GM12878 (cell line): ENCODE data around the gene SPRR5. TPM values are rescaled to one million over a fixed set of nuclear protein-coding genes. Genes with fewer than 3 reads are reported as not detected.

Experiments used
- ATAC-seq: fragments of 200-7000 bp; cut with Tn5 transposase; 3 replicates; pipeline ENCODE4 v1.9.1; 2020; ENCODE audit warnings: mild to moderate bottlenecking, moderate library complexity
- BruUV-seq: library from RNA; stranded (reverse); fragments of 400-500 nt; replicated peaks from 2 replicates; lab custom pipeline; 2021; lab: Mats Ljungman, UMichigan
- CTCF ChIA-PET: fragments of 300-600 bp; sonication (Branson Sonifier 250); formaldehyde crosslinking; extraction: SDS; loops from one replicate; lab custom pipeline; 2021; ENCODE audit warnings: inconsistent platforms; lab: Yijun Ruan, JAX
- POLR2A ChIA-PET: fragments of 350-600 bp; formaldehyde crosslinking; extraction: SDS; loops from one replicate; lab custom pipeline; 2021; ENCODE audit warnings: inconsistent platforms; lab: Charles Lee
- RAD21 ChIA-PET: fragments of 300-600 bp; sonication (Branson Sonifier 250); formaldehyde crosslinking; loops from one replicate; lab custom pipeline; 2023; ENCODE audit warnings: antibody characterized with exemption; ENCODE audit not compliant: unreplicated experiment; lab: Charles Lee
- SMC1A ChIA-PET: fragments of 300-600 bp; sonication (Branson Sonifier 250); formaldehyde crosslinking; loops from one replicate; lab custom pipeline; 2023; ENCODE audit not compliant: unreplicated experiment, uncharacterized antibody; lab: Charles Lee
- DNase-seq: peaks from one replicate; pipeline ENCODE4 v3.0.0-alpha.2; 2011; ENCODE audit warnings: low read depth, low spot score
- FAIRE-seq: peaks from 3 replicates; lab custom pipeline; 2011; peaks lifted over from hg19 to GRCh38; lab: Jason Lieb, UNC
- H2AFZ ChIP-seq: 2 replicates; pipeline ENCODE4 v1.6.0; 2011; ENCODE audit warnings: low read depth, low read length, control low read depth; ENCODE audit not compliant: control insufficient read depth
- H3K27ac ChIP-seq: 2 replicates; pipeline ENCODE4 v1.5.1; 2011; ENCODE audit warnings: control low read depth; ENCODE audit not compliant: control insufficient read depth, insufficient read depth
- H3K27me3 ChIP-seq, 2 experiments: replicated peaks in 1 of 2; 2 replicates each; pipeline versions ENCODE4 v1.6.0 to v1.6.1; 2011; ENCODE audit warnings: low read length in 1 of 2; ENCODE audit not compliant: control insufficient read depth in 2 of 2, insufficient read depth in 2 of 2
- H3K36me3 ChIP-seq, 2 experiments: 2 replicates each; pipeline ENCODE4 v1.5.1; 2011; ENCODE audit warnings: low read length in 1 of 2; ENCODE audit not compliant: control insufficient read depth in 2 of 2, insufficient read depth in 2 of 2
- H3K4me1 ChIP-seq: 2 replicates; pipeline ENCODE4 v1.6.1; 2011; ENCODE audit warnings: mild to moderate bottlenecking, low read length, moderate library complexity, mixed read lengths; ENCODE audit not compliant: control insufficient read depth, insufficient read depth
- H3K4me2 ChIP-seq: 2 replicates; pipeline ENCODE4 v1.6.0; 2011; ENCODE audit warnings: control low read depth; ENCODE audit not compliant: control insufficient read depth, insufficient read depth
- H3K4me3 ChIP-seq: fragments of 200-600 bp; sonication (generic); 2 replicates; pipeline ENCODE4 v1.5.1; 2016
- H3K79me2 ChIP-seq: 2 replicates; pipeline ENCODE4 v1.6.0; 2011; ENCODE audit warnings: low read length; ENCODE audit not compliant: control insufficient read depth, insufficient read depth
- H3K9ac ChIP-seq: 2 replicates; pipeline ENCODE4 v1.8.0; 2011; ENCODE audit warnings: low read length, control low read depth, mixed read lengths; ENCODE audit not compliant: control insufficient read depth, insufficient read depth
- H3K9me3 ChIP-seq: replicated peaks from 3 replicates; pipeline ENCODE4 v1.5.1; 2011; ENCODE audit warnings: mild to moderate bottlenecking, low read length; ENCODE audit not compliant: control insufficient read depth, insufficient read depth
- H4K20me1 ChIP-seq: 2 replicates; pipeline ENCODE4 v1.6.0; 2011; ENCODE audit not compliant: control insufficient read depth, insufficient read depth
- ASH2L ChIP-seq: fragments of 300-600, 200-600 bp; sonication (generic); IDR thresholded peaks from 2 replicates; pipeline ENCODE4 v1.6.1; 2017; ENCODE audit warnings: low read depth, mild to moderate bottlenecking, borderline replicate concordance
- BCLAF1 ChIP-seq: fragments of 450-650 bp; IDR thresholded peaks from 2 replicates; pipeline ENCODE4 v1.6.1; 2017; ENCODE audit warnings: antibody characterized with exemption, mild to moderate bottlenecking, moderate library complexity
- RELA ChIP-seq: fragments of 450-650 bp; IDR thresholded peaks from 2 replicates; pipeline ENCODE4 v1.8.0; 2014; ENCODE audit warnings: borderline replicate concordance; ENCODE audit not compliant: partially characterized antibody
- REST ChIP-seq: IDR thresholded peaks from 2 replicates; pipeline ENCODE4 v1.6.1; 2012; ENCODE audit warnings: mild to moderate bottlenecking, low read depth, low read length
- SMAD1 ChIP-seq: fragments of 450-650 bp; IDR thresholded peaks from 2 replicates; pipeline ENCODE4 v1.6.1; 2018; ENCODE audit warnings: mild to moderate bottlenecking, low read depth; ENCODE audit not compliant: partially characterized antibody
- USF1 ChIP-seq: IDR thresholded peaks from 2 replicates; pipeline ENCODE4 v1.6.1; 2011; ENCODE audit warnings: borderline replicate concordance, low read depth, mild to moderate bottlenecking, moderate library complexity, mixed read lengths, low read length; ENCODE audit not compliant: insufficient read depth; ENCODE audit errors: extremely low read length
- WGBS: methylation state at CpG from one replicate; pipeline ENCODE4 v1.1.6; 2016; ENCODE audit warnings: low lambda C conversion rate; ENCODE audit not compliant: insufficient replicate concordance, insufficient coverage; ENCODE audit errors: missing lambda C conversion rate; 5-methylcytosine and 5-hydroxymethylcytosine counted together
- in situ Hi-C: fragments of 300-500 bp; cut with MboI; formaldehyde crosslinking; loops from 9 replicates; pipeline ENCODE4 v1.14.3; 2018; ENCODE audit warnings: mixed read lengths
- intact Hi-C: fragments of 100-400 bp; cut with micrococcal nuclease; formaldehyde crosslinking; loops from one replicate; pipeline ENCODE4 v1.14.2; 2022; ENCODE audit not compliant: unreplicated experiment
- polyA plus RNA-seq, 11 experiments: library from polyadenylated mRNA; depleted of rRNA in 4 of 11; unstranded in 6 of 11; stranded (reverse) in 5 of 11; fragments of >200 nt; fragmentation: Nextera tagmentation in 4 of 11; fragmentation: Illumina TruSeq in 1 of 11; extraction: Ambion mirVana in 4 of 11; extraction: Trizol in 1 of 11; gene quantifications; 1 replicate in 1 of 11; 2 replicates in 10 of 11; pipeline versions ENCODE4 v1.2.1 to v1.2.3, GENCODE V29; 2011 to 2016; ENCODE audit warnings: inconsistent platforms in 2 of 11, missing spikeins in 2 of 11, low read depth in 1 of 11
- total RNA-seq, 4 experiments: library from RNA; depleted of rRNA in 3 of 4; stranded (reverse); fragments of >200 nt in 3 of 4; fragmentation: Illumina TruSeq in 1 of 4; extraction: Trizol in 1 of 4; gene quantifications; 2 replicates each; pipeline versions ENCODE4 v1.2.1 to v1.2.3, GENCODE V29; 2013 to 2021

The SPRR5 gene
- total and polyA plus RNA-seq, 10 of the 15 experiments (the other 5 are each of a cell fraction or from before 2014, with no cell fraction given): not detected

- TF ChIP-seq USF1 (no peak), SMAD1 (no peak)
These were observed 47.1 kb upstream of the SPRR5 start (continued) for GRCh38 chr1:152899883-152900282.

- 40% methylated on average over 4 of the region's 5 CpGs for WGBS
- Histone ChIP-seq H3K36me3 (no peaks in the 10 kb centered on the region), H3K79me2 (no peaks in the 10 kb centered on the region), H3K27me3 (peaks cover 0 to 2% of the 10 kb centered on the region in 2 experiments; a peak in 1 of 4 replicates), H3K4me3 (no peak overlapping the region), H3K4me1 (peaks cover 26% of the 10 kb centered on the region), H4K20me1 (no peaks in the 10 kb centered on the region), H3K9me3 (no peaks in the 10 kb centered on the region), H2AFZ (no peak overlapping the region), H3K9ac (no peak overlapping the region), H3K27ac (no peak overlapping the region), H3K4me2 (no peak overlapping the region)
- ChIA-PET SMC1A (interaction anchor here (3.8 kb wide), 1 partner anchor 11 kb away, joined by 14 read pairs; no protein-coding TSS in a partner anchor), RAD21 (no interaction called here), CTCF (interaction anchor here (0.9 kb wide), 1 partner anchor 14 kb away, joined by 5 read pairs; no protein-coding TSS in a partner anchor), POLR2A (interaction anchor here (1.1 kb wide), 1 partner anchor 10 kb away, joined by 3 read pairs; no protein-coding TSS in a partner anchor)
- TF ChIP-seq ASH2L: no peak
- BruUV-seq: no TSS peak
- intact Hi-C loops: no loop called here
- no peak for ATAC-seq
- no peak for FAIRE-seq
- in situ Hi-C loops: no loop called here
- DNase-seq: no peak
These were observed 45.4 kb upstream of the SPRR5 start for GRCh38 chr1:152901631-152902030.

- intact Hi-C loops: no loop called here
- no peak for ATAC-seq
- TF ChIP-seq BCLAF1 (no peak), RELA (no peak), REST (no peak)
These were observed 44.4 kb upstream of the SPRR5 start for GRCh38 chr1:152902636-152903035.

More at GRCh38 chr1:152902636-152903035, 44.4 kb upstream of the SPRR5 start:
- BruUV-seq: no TSS peak
- FAIRE-seq (no peak), DNase-seq (no peak)
- no peak overlapping the region for H3K9ac ChIP-seq
- H3K4me2 ChIP-seq: no peak overlapping the region
- POLR2A ChIA-PET: no interaction called here
- H3K9me3 ChIP-seq: no peaks in the 10 kb centered on the region
- peaks cover 32% of the 10 kb centered on the region for H3K4me1 ChIP-seq
- no peaks in the 10 kb centered on the region for H3K36me3 ChIP-seq
- 31% methylated on average over 4 of the region's 4 CpGs for WGBS
- H3K79me2 ChIP-seq: no peaks in the 10 kb centered on the region
- in situ Hi-C loops: no loop called here
- CTCF ChIA-PET: interaction anchor here (0.9 kb wide), 1 partner anchor 15 kb away, joined by 5 read pairs; no protein-coding TSS in a partner anchor
- RAD21 ChIA-PET: no interaction called here
- no peak overlapping the region for H3K27ac ChIP-seq
- H2AFZ ChIP-seq: no peak overlapping the region
- SMC1A ChIA-PET: interaction anchor here (3.8 kb wide), 1 partner anchor 10 kb away, joined by 14 read pairs; no protein-coding TSS in a partner anchor
- H3K4me3 ChIP-seq: no peak overlapping the region
- H3K27me3 ChIP-seq: peaks cover 0 to 2% of the 10 kb centered on the region in 2 experiments; a peak in 1 of 4 replicates
- no peaks in the 10 kb centered on the region for H4K20me1 ChIP-seq
